ENCODE data around the gene FOXK2. TPM values are rescaled to one million over a fixed set of nuclear protein-coding genes. Genes with fewer than 3 reads are reported as not detected.

The FOXK2 gene
- total RNA-seq, 1 donor from 2014 or later = 88.3 TPM

DNA sequence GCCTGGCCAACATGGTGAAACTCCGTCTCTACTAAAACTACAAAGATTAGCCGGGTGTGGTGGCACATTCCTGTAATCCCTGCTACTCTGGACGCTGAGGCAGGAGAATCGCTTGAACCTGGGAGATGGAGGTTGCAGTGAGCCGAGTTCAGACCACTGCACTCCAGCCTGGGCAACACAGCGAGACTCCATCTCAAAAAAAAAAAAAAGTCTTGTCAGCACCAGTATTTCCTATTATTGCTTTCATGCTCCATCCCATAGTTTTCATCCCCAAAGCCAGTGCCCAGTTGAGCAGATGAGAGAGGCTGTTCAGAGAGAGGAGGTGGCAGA lies 70.3 kb downstream of the FOXK2 start:
- Mint-ChIP-seq H3K36me3 (peaks cover 27% of the 10 kb centered on the region), H3K27ac (no peak overlapping the region)

GRCh38 chr17:82590216-82590615 lies 70.7 kb downstream of the FOXK2 start:
- Mint-ChIP-seq H3K27ac (peak overlapping the region; percentile 35), H3K36me3 (peaks cover 25% of the 10 kb centered on the region), H3K4me3 (no peak overlapping the region), H3K9me3 (no peaks in the 10 kb centered on the region), H3K27me3 (ENCODE audit: low read depth) (no peaks in the 10 kb centered on the region), H3K4me1 (peaks cover 24% of the 10 kb centered on the region)
- DNase-seq (ENCODE audit: low spot score in 2 of 2, unreplicated experiment in 2 of 2) = no peak
- no peak for TF ChIP-seq CTCF (IDR thresholded peaks at IDR 0.05; ENCODE audit: unreplicated experiment)

More for the DNA sequence above, 70.3 kb downstream of the FOXK2 start:
- TF ChIP-seq CTCF (IDR thresholded peaks at IDR 0.05; ENCODE audit: unreplicated experiment) = no peak
- H3K4me1 Mint-ChIP-seq = peaks cover 24% of the 10 kb centered on the region
- no peak for DNase-seq (ENCODE audit: low spot score in 2 of 2, unreplicated experiment in 2 of 2)
- H3K27me3 Mint-ChIP-seq (ENCODE audit: low read depth) = no peaks in the 10 kb centered on the region
- H3K9me3 Mint-ChIP-seq = no peaks in the 10 kb centered on the region
- no peak overlapping the region for H3K4me3 Mint-ChIP-seq

DNA sequence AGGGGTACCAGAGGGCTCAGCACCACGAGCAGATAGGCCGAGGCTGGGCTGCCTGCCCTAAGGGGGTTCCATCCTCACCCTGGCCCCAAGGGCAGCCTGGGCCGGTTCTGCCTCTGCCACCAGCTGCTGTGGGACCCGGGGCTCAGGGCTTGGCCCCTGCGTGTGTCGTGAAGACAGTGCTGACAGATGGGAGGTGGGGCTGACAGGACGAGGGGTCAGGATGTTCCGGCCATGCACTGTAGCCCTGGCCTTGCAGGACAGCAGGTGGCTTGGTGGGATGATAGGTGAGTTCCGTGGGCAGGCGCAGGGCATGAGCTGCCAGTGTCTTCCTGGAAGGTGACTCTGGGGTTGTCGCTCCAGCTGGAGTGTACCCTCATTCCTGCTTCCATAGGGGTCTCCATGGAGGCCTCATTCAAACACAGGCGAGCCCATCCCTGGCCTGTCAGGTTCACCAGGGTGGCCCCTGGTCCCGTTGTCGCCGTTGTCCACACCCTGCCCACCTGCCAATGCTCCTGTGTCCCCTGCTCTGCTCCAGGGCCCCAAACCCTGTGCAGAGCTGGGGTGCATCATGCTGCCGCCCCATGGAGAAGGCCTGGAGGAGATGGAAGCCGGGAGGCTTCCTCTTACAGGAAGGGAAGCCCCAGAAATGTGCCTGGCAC lies 71.5 kb downstream of the FOXK2 start:
- Mint-ChIP-seq H3K27ac (peak overlapping the region; percentile 96), H3K36me3 (peaks cover 20% of the 10 kb centered on the region), H3K9me3 (no peaks in the 10 kb centered on the region), H3K4me1 (peaks cover 24% of the 10 kb centered on the region), H3K4me3 (no peak overlapping the region), H3K27me3 (ENCODE audit: low read depth) (no peaks in the 10 kb centered on the region)
- no peak for TF ChIP-seq CTCF (IDR thresholded peaks at IDR 0.05; ENCODE audit: unreplicated experiment)
- no peak for DNase-seq (ENCODE audit: low spot score in 2 of 2, unreplicated experiment in 2 of 2)

- no peaks in the 10 kb centered on the region for H3K9me3 Mint-ChIP-seq
- H3K27me3 Mint-ChIP-seq (ENCODE audit: low read depth) = no peaks in the 10 kb centered on the region
- peaks cover 18% of the 10 kb centered on the region for H3K36me3 Mint-ChIP-seq
- TF ChIP-seq CTCF (IDR thresholded peaks at IDR 0.05; ENCODE audit: unreplicated experiment) = no peak
- H3K4me1 Mint-ChIP-seq = peaks cover 24% of the 10 kb centered on the region
- H3K27ac Mint-ChIP-seq = peak overlapping the region; percentile 96
- DNase-seq (ENCODE audit: low spot score in 2 of 2, unreplicated experiment in 2 of 2) = no peak
- peak overlapping the region; percentile 67 for H3K4me3 Mint-ChIP-seq
Observed at GRCh38 chr17:82592289-82592766, 72.8 kb downstream of the FOXK2 start.

DNA sequence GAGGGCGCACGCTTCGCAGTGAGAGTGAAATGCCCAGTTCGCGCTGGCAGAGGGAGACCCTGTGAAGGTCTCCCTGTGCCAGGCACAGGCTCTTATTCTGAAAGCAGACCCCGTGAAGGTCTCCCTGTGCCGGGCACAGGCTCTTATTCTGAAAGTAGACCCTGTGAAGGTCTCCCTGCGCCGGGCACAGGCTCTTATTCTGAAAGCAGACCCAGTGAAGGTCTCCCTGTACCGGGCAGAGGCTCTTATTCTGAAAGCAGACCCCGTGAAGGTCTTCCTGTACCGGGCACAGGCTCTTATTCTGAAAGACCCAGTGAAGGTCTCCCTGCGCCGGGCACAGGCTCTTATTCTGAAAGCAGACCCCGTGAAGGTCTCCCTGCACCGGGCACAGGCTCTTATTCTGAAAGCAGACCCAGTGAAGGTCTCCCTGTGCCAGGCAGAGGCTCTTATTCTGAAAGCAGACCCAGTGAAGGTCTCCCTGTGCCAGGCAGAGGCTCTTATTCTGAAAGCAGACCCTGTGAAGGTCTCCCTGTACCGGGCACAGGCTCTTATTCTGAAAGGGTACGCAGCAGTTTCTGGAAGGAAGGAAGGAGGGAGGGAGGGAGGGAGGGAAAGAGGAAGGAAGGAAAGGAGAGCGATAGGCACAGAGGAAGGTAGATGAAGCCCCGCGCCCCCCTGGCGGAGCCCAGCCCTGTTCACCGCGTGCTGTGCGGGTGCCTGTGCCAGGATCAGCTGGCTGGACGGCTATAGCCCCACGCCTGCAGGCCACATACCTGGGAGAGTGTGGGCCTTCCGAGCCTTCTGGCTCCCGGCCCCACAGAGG lies 73.4 kb downstream of the FOXK2 start:
- Mint-ChIP-seq H3K27me3 (ENCODE audit: low read depth) (no peaks in the 10 kb centered on the region), H3K4me3 (peak overlapping the region; percentile 67), H3K4me1 (peaks cover 24% of the 10 kb centered on the region)

More for the DNA sequence above, 73.4 kb downstream of the FOXK2 start:
- peak overlapping the region; percentile 96 for H3K27ac Mint-ChIP-seq
- H3K9me3 Mint-ChIP-seq = no peaks in the 10 kb centered on the region
- DNase-seq (ENCODE audit: low spot score in 2 of 2, unreplicated experiment in 2 of 2) = peak in 1 of 2 experiments; percentile 53
- H3K36me3 Mint-ChIP-seq = peaks cover 15% of the 10 kb centered on the region
- TF ChIP-seq CTCF (IDR thresholded peaks at IDR 0.05; ENCODE audit: unreplicated experiment) = no peak
